WTC11 (cell line): ENCODE data around the gene LRRC10B. TPM values are rescaled to one million over a fixed set of nuclear protein-coding genes. Genes with fewer than 3 reads are reported as not detected.

Source experiments
- ATAC-seq: fragments of 200-7000 bp; cut with Tn5 transposase; 2 replicates; pipeline ENCODE4 v1.10.0; 2021; ENCODE audit warnings: mild to moderate bottlenecking, moderate library complexity
- CTCF ChIA-PET: fragments of 300-600 bp; sonication (Branson Sonifier 250); formaldehyde crosslinking; loops from one replicate; lab custom pipeline; 2021; ENCODE audit warnings: antibody characterized with exemption; lab: Charles Lee
- POLR2A ChIA-PET: fragments of 350-600 bp; sonication (Branson Sonifier 250); formaldehyde crosslinking; loops from one replicate; lab custom pipeline; 2021; ENCODE audit warnings: antibody characterized with exemption; lab: Charles Lee
- DNase-seq: peaks from one replicate; pipeline ENCODE4 v3.0.0; 2021; ENCODE audit warnings: low spot score
- H3K27ac Mint-ChIP-seq: 2 replicates; pipeline ENCODE4 v1.8.0; 2021; ENCODE audit warnings: mixed read lengths
- H3K27me3 Mint-ChIP-seq: 2 replicates; pipeline ENCODE4 v1.8.0; 2021; ENCODE audit warnings: low read depth, mild to moderate bottlenecking, moderate library complexity, mixed read lengths
- H3K36me3 Mint-ChIP-seq: 2 replicates; pipeline ENCODE4 v1.8.0; 2021; ENCODE audit warnings: mixed read lengths
- H3K4me1 Mint-ChIP-seq: 2 replicates; pipeline ENCODE4 v1.8.0; 2022; ENCODE audit warnings: mixed read lengths
- H3K4me3 Mint-ChIP-seq: 2 replicates; pipeline ENCODE4 v1.8.0; 2021; ENCODE audit warnings: mild to moderate bottlenecking, moderate library complexity, mixed read lengths
- H3K9me3 Mint-ChIP-seq: 2 replicates; pipeline ENCODE4 v1.8.0; 2021; ENCODE audit warnings: mixed read lengths
- CREB1 ChIP-seq: sonication (generic); formaldehyde crosslinking; IDR thresholded peaks from 2 replicates; pipeline ENCODE4 v1.8.0; 2023; ENCODE audit warnings: mild to moderate bottlenecking, missing genetic modification reagents
- CREM ChIP-seq: sonication (generic); formaldehyde crosslinking; IDR thresholded peaks from 2 replicates; pipeline ENCODE4 v1.8.1; 2022; ENCODE audit warnings: mild to moderate bottlenecking, missing genetic modification reagents, moderate library complexity
- ELF4 ChIP-seq: sonication (generic); formaldehyde crosslinking; IDR thresholded peaks from 2 replicates; pipeline ENCODE4 v1.8.1; 2022; ENCODE audit warnings: low read depth, mild to moderate bottlenecking, moderate library complexity, missing genetic modification reagents
- GABPB1 ChIP-seq: sonication (generic); formaldehyde crosslinking; IDR thresholded peaks from 2 replicates; pipeline ENCODE4 v1.8.1; 2023; ENCODE audit warnings: mild to moderate bottlenecking, missing genetic modification reagents
- GRHL2 ChIP-seq: fragments of 250-450 bp; sonication (Bioruptor Pico); IDR thresholded peaks from 2 replicates; pipeline ENCODE4 v1.8.0; 2022; ENCODE audit warnings: mild to moderate bottlenecking, moderate library complexity; ENCODE audit not compliant: insufficient replicate concordance, severe bottlenecking
- JUN ChIP-seq: sonication (generic); formaldehyde crosslinking; IDR thresholded peaks from 2 replicates; pipeline ENCODE4 v1.8.0; 2023; ENCODE audit warnings: mild to moderate bottlenecking, missing genetic modification reagents
- MYBL2 ChIP-seq: sonication (generic); formaldehyde crosslinking; IDR thresholded peaks from 2 replicates; pipeline ENCODE4 v1.8.1; 2023; ENCODE audit warnings: mild to moderate bottlenecking, moderate library complexity, missing genetic modification reagents
- NFATC4 ChIP-seq: fragments of 250-450 bp; sonication (Bioruptor Pico); IDR thresholded peaks from 2 replicates; pipeline ENCODE4 v1.9.0; 2021; ENCODE audit warnings: mild to moderate bottlenecking
- NR2C2 ChIP-seq: sonication (generic); formaldehyde crosslinking; IDR thresholded peaks from 2 replicates; pipeline ENCODE4 v1.8.0; 2022; ENCODE audit warnings: mild to moderate bottlenecking, missing genetic modification reagents
- NR3C1 ChIP-seq: sonication (generic); formaldehyde crosslinking; conservative IDR thresholded peaks from 2 replicates; pipeline ENCODE4 v1.8.1; 2023; ENCODE audit warnings: low read depth, mild to moderate bottlenecking, missing genetic modification reagents
- SMAD4 ChIP-seq: sonication (generic); formaldehyde crosslinking; IDR thresholded peaks from 2 replicates; pipeline ENCODE4 v1.8.0; 2022; ENCODE audit warnings: mild to moderate bottlenecking, missing genetic modification reagents
- ZNF121 ChIP-seq: sonication (generic); formaldehyde crosslinking; IDR thresholded peaks from 2 replicates; pipeline ENCODE4 v1.8.0; 2023; ENCODE audit warnings: missing genetic modification reagents
- ZNF219 ChIP-seq: sonication (generic); formaldehyde crosslinking; IDR thresholded peaks from 2 replicates; pipeline ENCODE4 v1.8.0; 2023; ENCODE audit warnings: missing genetic modification reagents, mild to moderate bottlenecking, borderline replicate concordance
- total RNA-seq: library from RNA; stranded (reverse); gene quantifications from 3 replicates; pipeline ENCODE4 v1.2.3, GENCODE V29; 2021
- TF ChIP-seq, protein P1 (sequence below): sonication (generic); formaldehyde crosslinking; IDR thresholded peaks from 2 replicates; pipeline ENCODE4 v1.8.0; 2023; ENCODE audit warnings: missing genetic modification reagents
- TF ChIP-seq, protein P2 (sequence below): sonication (generic); formaldehyde crosslinking; conservative IDR thresholded peaks from 2 replicates; pipeline ENCODE4 v1.8.1; 2022; ENCODE audit warnings: mild to moderate bottlenecking, missing genetic modification reagents
- TF ChIP-seq, protein P3 (sequence below): sonication (generic); formaldehyde crosslinking; IDR thresholded peaks from 2 replicates; pipeline ENCODE4 v1.8.0; 2022; ENCODE audit warnings: mild to moderate bottlenecking, missing genetic modification reagents
- TF ChIP-seq, protein P4 (sequence below): fragments of 250-450 bp; sonication (Bioruptor Pico); IDR thresholded peaks from 2 replicates; pipeline ENCODE4 v1.9.0; 2021; ENCODE audit warnings: moderate library complexity, mild to moderate bottlenecking, inconsistent platforms, borderline replicate concordance
- TF ChIP-seq, protein P5 (sequence below): sonication (generic); formaldehyde crosslinking; IDR thresholded peaks from 2 replicates; pipeline ENCODE4 v1.8.1; 2022; ENCODE audit warnings: mild to moderate bottlenecking, missing genetic modification reagents, moderate library complexity, borderline replicate concordance
- TF ChIP-seq, protein P6 (sequence below): fragments of 250-450 bp; sonication (Bioruptor Pico); IDR thresholded peaks from 2 replicates; pipeline ENCODE4 v1.9.0; 2021; ENCODE audit warnings: mild to moderate bottlenecking, borderline replicate concordance
- TF ChIP-seq, protein P7 (sequence below): sonication (generic); formaldehyde crosslinking; IDR thresholded peaks from 2 replicates; pipeline ENCODE4 v1.8.0; 2022; ENCODE audit warnings: mild to moderate bottlenecking, missing genetic modification reagents
- TF ChIP-seq, protein P8 (sequence below): sonication (generic); formaldehyde crosslinking; IDR thresholded peaks from 2 replicates; pipeline ENCODE4 v1.8.1; 2023; ENCODE audit warnings: mild to moderate bottlenecking, missing genetic modification reagents, moderate library complexity

Gene LRRC10B
- total RNA-seq, 1 experiment from 2014 or later: 1.5 TPM

DNA sequence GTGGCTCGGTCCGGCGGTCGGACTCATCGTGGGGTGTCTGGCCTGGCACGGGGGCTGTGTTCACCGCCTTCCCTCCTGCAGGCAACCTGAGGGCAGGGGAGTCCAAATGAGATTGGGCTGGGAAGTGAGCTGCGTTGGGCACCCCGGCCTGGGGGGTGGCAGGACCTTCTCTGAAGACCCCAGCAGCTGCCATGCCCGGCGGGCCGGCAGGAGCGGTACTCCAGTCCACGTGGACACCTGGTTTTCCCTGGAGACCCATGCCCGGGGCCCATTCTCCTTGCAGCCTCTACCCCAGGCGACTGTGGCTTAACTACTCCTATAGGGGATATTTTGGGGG is 24.5 kb downstream of the LRRC10B start (continued):
- TF ChIP-seq, protein P1, sequence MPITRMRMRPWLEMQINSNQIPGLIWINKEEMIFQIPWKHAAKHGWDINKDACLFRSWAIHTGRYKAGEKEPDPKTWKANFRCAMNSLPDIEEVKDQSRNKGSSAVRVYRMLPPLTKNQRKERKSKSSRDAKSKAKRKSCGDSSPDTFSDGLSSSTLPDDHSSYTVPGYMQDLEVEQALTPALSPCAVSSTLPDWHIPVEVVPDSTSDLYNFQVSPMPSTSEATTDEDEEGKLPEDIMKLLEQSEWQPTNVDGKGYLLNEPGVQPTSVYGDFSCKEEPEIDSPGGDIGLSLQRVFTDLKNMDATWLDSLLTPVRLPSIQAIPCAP (CRISPR knock-in tag): no peak
- TF ChIP-seq, protein P2, sequence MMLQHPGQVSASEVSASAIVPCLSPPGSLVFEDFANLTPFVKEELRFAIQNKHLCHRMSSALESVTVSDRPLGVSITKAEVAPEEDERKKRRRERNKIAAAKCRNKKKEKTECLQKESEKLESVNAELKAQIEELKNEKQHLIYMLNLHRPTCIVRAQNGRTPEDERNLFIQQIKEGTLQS (CRISPR knock-in tag): no peak

DNA sequence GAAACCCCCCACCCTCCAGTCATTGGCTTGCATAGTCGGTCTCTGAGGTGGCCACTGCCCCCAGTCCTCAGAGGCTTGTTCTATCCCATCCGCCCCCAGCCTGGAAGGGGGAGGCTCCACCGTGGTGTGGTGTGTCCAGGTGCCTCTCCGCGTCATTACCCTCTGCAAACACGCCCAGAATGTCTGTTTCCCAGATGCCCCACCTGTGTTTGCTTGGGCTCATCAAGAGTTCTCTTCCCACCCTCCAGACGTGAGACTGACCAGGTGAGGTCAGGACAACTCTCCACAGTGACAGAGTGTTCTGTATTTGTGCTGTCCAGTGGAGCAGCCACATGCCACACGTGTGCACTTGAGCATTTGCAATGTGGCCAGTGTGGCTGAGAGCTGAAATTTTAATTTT is 24.9 kb downstream of the LRRC10B start:
- Mint-ChIP-seq H3K27ac (no peak overlapping the region), H3K4me1 (peaks cover 7% of the 10 kb centered on the region), H3K36me3 (no peaks in the 10 kb centered on the region), H3K4me3 (no peak overlapping the region), H3K27me3 (no peaks in the 10 kb centered on the region), H3K9me3 (no peaks in the 10 kb centered on the region)
- POLR2A ChIA-PET: no interaction called here
- TF ChIP-seq, protein P3, sequence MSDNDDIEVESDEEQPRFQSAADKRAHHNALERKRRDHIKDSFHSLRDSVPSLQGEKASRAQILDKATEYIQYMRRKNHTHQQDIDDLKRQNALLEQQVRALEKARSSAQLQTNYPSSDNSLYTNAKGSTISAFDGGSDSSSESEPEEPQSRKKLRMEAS (CRISPR knock-in tag): no peak
- TF ChIP-seq, protein P4, sequence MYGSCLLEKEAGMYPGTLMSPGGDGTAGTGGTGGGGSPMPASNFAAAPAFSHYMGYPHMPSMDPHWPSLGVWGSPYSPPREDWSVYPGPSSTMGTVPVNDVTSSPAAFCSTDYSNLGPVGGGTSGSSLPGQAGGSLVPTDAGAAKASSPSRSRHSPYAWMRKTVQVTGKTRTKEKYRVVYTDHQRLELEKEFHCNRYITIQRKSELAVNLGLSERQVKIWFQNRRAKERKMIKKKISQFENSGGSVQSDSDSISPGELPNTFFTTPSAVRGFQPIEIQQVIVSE (CRISPR knock-in tag): no peak
- TF ChIP-seq MYBL2: no peak
- no peak for TF ChIP-seq CREM (CRISPR knock-in tag)
- TF ChIP-seq, protein P5, sequence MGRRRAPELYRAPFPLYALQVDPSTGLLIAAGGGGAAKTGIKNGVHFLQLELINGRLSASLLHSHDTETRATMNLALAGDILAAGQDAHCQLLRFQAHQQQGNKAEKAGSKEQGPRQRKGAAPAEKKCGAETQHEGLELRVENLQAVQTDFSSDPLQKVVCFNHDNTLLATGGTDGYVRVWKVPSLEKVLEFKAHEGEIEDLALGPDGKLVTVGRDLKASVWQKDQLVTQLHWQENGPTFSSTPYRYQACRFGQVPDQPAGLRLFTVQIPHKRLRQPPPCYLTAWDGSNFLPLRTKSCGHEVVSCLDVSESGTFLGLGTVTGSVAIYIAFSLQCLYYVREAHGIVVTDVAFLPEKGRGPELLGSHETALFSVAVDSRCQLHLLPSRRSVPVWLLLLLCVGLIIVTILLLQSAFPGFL (CRISPR knock-in tag): no peak
- no peak for TF ChIP-seq ZNF121 (CRISPR knock-in tag)
- no peak for TF ChIP-seq GRHL2
- no peak for TF ChIP-seq GABPB1 (CRISPR knock-in tag)
- no peak for TF ChIP-seq NR2C2 (CRISPR knock-in tag)
- TF ChIP-seq CREB1: no peak
- no peak for TF ChIP-seq JUN (CRISPR knock-in tag)
- TF ChIP-seq, protein P6, sequence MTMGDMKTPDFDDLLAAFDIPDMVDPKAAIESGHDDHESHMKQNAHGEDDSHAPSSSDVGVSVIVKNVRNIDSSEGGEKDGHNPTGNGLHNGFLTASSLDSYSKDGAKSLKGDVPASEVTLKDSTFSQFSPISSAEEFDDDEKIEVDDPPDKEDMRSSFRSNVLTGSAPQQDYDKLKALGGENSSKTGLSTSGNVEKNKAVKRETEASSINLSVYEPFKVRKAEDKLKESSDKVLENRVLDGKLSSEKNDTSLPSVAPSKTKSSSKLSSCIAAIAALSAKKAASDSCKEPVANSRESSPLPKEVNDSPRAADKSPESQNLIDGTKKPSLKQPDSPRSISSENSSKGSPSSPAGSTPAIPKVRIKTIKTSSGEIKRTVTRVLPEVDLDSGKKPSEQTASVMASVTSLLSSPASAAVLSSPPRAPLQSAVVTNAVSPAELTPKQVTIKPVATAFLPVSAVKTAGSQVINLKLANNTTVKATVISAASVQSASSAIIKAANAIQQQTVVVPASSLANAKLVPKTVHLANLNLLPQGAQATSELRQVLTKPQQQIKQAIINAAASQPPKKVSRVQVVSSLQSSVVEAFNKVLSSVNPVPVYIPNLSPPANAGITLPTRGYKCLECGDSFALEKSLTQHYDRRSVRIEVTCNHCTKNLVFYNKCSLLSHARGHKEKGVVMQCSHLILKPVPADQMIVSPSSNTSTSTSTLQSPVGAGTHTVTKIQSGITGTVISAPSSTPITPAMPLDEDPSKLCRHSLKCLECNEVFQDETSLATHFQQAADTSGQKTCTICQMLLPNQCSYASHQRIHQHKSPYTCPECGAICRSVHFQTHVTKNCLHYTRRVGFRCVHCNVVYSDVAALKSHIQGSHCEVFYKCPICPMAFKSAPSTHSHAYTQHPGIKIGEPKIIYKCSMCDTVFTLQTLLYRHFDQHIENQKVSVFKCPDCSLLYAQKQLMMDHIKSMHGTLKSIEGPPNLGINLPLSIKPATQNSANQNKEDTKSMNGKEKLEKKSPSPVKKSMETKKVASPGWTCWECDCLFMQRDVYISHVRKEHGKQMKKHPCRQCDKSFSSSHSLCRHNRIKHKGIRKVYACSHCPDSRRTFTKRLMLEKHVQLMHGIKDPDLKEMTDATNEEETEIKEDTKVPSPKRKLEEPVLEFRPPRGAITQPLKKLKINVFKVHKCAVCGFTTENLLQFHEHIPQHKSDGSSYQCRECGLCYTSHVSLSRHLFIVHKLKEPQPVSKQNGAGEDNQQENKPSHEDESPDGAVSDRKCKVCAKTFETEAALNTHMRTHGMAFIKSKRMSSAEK (CRISPR knock-in tag): no peak
- TF ChIP-seq ZNF219 (CRISPR knock-in tag): no peak
- no peak for TF ChIP-seq ELF4 (CRISPR knock-in tag)
- TF ChIP-seq NFATC4 (CRISPR knock-in tag): no peak
- TF ChIP-seq, protein P7, sequence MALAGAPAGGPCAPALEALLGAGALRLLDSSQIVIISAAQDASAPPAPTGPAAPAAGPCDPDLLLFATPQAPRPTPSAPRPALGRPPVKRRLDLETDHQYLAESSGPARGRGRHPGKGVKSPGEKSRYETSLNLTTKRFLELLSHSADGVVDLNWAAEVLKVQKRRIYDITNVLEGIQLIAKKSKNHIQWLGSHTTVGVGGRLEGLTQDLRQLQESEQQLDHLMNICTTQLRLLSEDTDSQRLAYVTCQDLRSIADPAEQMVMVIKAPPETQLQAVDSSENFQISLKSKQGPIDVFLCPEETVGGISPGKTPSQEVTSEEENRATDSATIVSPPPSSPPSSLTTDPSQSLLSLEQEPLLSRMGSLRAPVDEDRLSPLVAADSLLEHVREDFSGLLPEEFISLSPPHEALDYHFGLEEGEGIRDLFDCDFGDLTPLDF: no peak
- TF ChIP-seq, protein P8, sequence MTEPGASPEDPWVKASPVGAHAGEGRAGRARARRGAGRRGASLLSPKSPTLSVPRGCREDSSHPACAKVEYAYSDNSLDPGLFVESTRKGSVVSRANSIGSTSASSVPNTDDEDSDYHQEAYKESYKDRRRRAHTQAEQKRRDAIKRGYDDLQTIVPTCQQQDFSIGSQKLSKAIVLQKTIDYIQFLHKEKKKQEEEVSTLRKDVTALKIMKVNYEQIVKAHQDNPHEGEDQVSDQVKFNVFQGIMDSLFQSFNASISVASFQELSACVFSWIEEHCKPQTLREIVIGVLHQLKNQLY (CRISPR knock-in tag): no peak
- no peak for TF ChIP-seq NR3C1 (CRISPR knock-in tag)
- TF ChIP-seq SMAD4 (CRISPR knock-in tag): no peak
- ATAC-seq: no peak
- DNase-seq: no peak
- CTCF ChIA-PET: interaction anchor here (0.6 to 9.1 kb wide), 10 partner anchors 11 to 105 kb away, joined by 3 to 241 read pairs (median 18); no protein-coding TSS in a partner anchor
